MM.1S (cell line): ENCODE data around the gene STAU1.

Experiments used
- DNase-seq: peaks from one replicate; pipeline ENCODE4 v3.0.0-alpha.2; 2015
- H2AFZ ChIP-seq: fragments of 300-600 bp; sonication (generic); 2 replicates; pipeline ENCODE4 v1.6.0; 2016; ENCODE audit warnings: antibody characterized with exemption, low read length
- H3F3A ChIP-seq: fragments of 300-600 bp; sonication (generic); 2 replicates; pipeline ENCODE4 v1.6.1; 2016; ENCODE audit warnings: mild to moderate bottlenecking, antibody characterized with exemption, low read length, moderate library complexity, mixed read lengths; ENCODE audit not compliant: insufficient read depth
- H3K27ac ChIP-seq: fragments of 300-600 bp; sonication (generic); 2 replicates; pipeline ENCODE4 v1.5.1; 2016; ENCODE audit warnings: mild to moderate bottlenecking, low read length
- H3K27me3 ChIP-seq: fragments of 300-600 bp; sonication (generic); replicated peaks from 2 replicates; pipeline ENCODE4 v1.6.0; 2016; ENCODE audit warnings: low read length; ENCODE audit not compliant: insufficient read depth
- H3K36me3 ChIP-seq: fragments of 300-600 bp; sonication (generic); replicated peaks from 2 replicates; pipeline ENCODE4 v1.6.1; 2016; ENCODE audit warnings: mild to moderate bottlenecking, low read length, mixed read lengths; ENCODE audit not compliant: insufficient read depth
- H3K4me1 ChIP-seq: fragments of 300-600 bp; sonication (generic); 2 replicates; pipeline ENCODE4 v1.6.1; 2016; ENCODE audit warnings: low read length, mixed read lengths
- H3K4me2 ChIP-seq: fragments of 300-600 bp; sonication (generic); 2 replicates; pipeline ENCODE4 v1.6.0; 2016; ENCODE audit warnings: low read depth, low read length
- H3K4me3 ChIP-seq: fragments of 300-600 bp; sonication (generic); 2 replicates; pipeline ENCODE4 v1.5.1; 2016; ENCODE audit warnings: low read length, mixed read lengths
- H3K79me2 ChIP-seq: fragments of 300-600 bp; sonication (generic); 2 replicates; pipeline ENCODE4 v1.6.1; 2016; ENCODE audit warnings: mixed run types, low read length, mixed read lengths
- H3K9ac ChIP-seq: fragments of 300-600 bp; sonication (generic); 2 replicates; pipeline ENCODE4 v1.6.1; 2016; ENCODE audit warnings: low read length, mixed read lengths
- H3K9me2 ChIP-seq: fragments of 300-600 bp; sonication (generic); replicated peaks from 2 replicates; pipeline ENCODE4 v1.6.1; 2016; ENCODE audit warnings: mild to moderate bottlenecking, low read length, mixed read lengths; ENCODE audit not compliant: insufficient read depth
- H3K9me3 ChIP-seq: fragments of 300-600 bp; sonication (generic); replicated peaks from 2 replicates; pipeline ENCODE4 v1.6.1; 2016; ENCODE audit warnings: mild to moderate bottlenecking, low read length, mixed read lengths; ENCODE audit not compliant: insufficient read depth
- H4K20me1 ChIP-seq: fragments of 300-600 bp; sonication (generic); 2 replicates; pipeline ENCODE4 v1.6.1; 2016; ENCODE audit warnings: mild to moderate bottlenecking, low read length, moderate library complexity, mixed read lengths; ENCODE audit not compliant: insufficient read depth
- CTCF ChIP-seq: fragments of 300-600 bp; sonication (generic); IDR thresholded peaks from 2 replicates; pipeline ENCODE4 v1.5.1; 2016; ENCODE audit warnings: antibody characterized with exemption, low read length, mixed read lengths
- EZH2 ChIP-seq: fragments of 300-600 bp; sonication (generic); optimal IDR thresholded peaks from 2 replicates; pipeline ENCODE3; 2017; ENCODE audit warnings: low read depth, mild to moderate bottlenecking, antibody characterized with exemption, low read length, mixed read lengths
- EZH2phosphoT487 ChIP-seq: fragments of 300-600 bp; sonication (generic); IDR thresholded peaks from 2 replicates; pipeline ENCODE4 v1.6.1; 2018; ENCODE audit warnings: antibody characterized with exemption, low read length

Gene STAU1

GRCh38 chr20:49118307-49118706 is 69.8 kb downstream of the STAU1 start:
- H3K36me3 ChIP-seq, result peaks cover 3% of the 10 kb centered on the region; the same call in 1 of the 2 replicates

GRCh38 chr20:49115564-49115963 is 72.6 kb downstream of the STAU1 start:
- Histone ChIP-seq H2AFZ (no peak overlapping the region), H3K4me1 (no peaks in the 10 kb centered on the region), H3K79me2 (no peaks in the 10 kb centered on the region), H3K9ac (no peak overlapping the region), H3K27ac (no peak overlapping the region), H4K20me1 (no peaks in the 10 kb centered on the region), H3F3A (peaks cover 3% of the 10 kb centered on the region; the same call in 1 of the 2 replicates), H3K4me2 (no peak overlapping the region), H3K4me3 (no peak overlapping the region), H3K27me3 (no peaks in the 10 kb centered on the region), H3K9me3 (no peaks in the 10 kb centered on the region), H3K36me3 (no peaks in the 10 kb centered on the region; the same call in 1 of the 2 replicates), H3K9me2 (no peaks in the 10 kb centered on the region)
- DNase-seq, result no peak
- TF ChIP-seq CTCF (no peak), EZH2 (no peak), EZH2phosphoT487 (no peak)

More at GRCh38 chr20:49118307-49118706, 69.8 kb downstream of the STAU1 start:
- Histone ChIP-seq H3K9me3 (no peaks in the 10 kb centered on the region), H3K4me2 (no peak overlapping the region), H3F3A (no peaks in the 10 kb centered on the region), H3K9ac (no peak overlapping the region), H3K27ac (no peak overlapping the region), H3K4me3 (no peak overlapping the region), H2AFZ (no peak overlapping the region), H4K20me1 (no peaks in the 10 kb centered on the region), H3K4me1 (no peaks in the 10 kb centered on the region), H3K27me3 (no peaks in the 10 kb centered on the region), H3K79me2 (no peaks in the 10 kb centered on the region), H3K9me2 (no peaks in the 10 kb centered on the region)
- TF ChIP-seq CTCF (no peak), EZH2phosphoT487 (no peak), EZH2 (no peak)
- DNase-seq, result no peak

- H3K36me3 ChIP-seq, result no peaks in the 10 kb centered on the region; the same call in 1 of the 2 replicates
Observed at GRCh38 chr20:49112596-49113274, 75.4 kb downstream of the STAU1 start.

More at GRCh38 chr20:49112596-49113274, 75.4 kb downstream of the STAU1 start:
- Histone ChIP-seq H3K4me2 (no peak overlapping the region), H3K79me2 (no peaks in the 10 kb centered on the region), H3K4me3 (no peak overlapping the region), H3F3A (peaks cover 3% of the 10 kb centered on the region; the same call in 1 of the 2 replicates), H3K9me3 (no peaks in the 10 kb centered on the region), H3K27me3 (no peaks in the 10 kb centered on the region), H2AFZ (no peak overlapping the region), H3K4me1 (no peaks in the 10 kb centered on the region), H3K9me2 (no peaks in the 10 kb centered on the region), H3K27ac (no peak overlapping the region), H4K20me1 (no peaks in the 10 kb centered on the region), H3K9ac (no peak overlapping the region)
- DNase-seq, result no peak
- TF ChIP-seq EZH2phosphoT487, result no peak
- TF ChIP-seq EZH2, result no peak
- no peak for TF ChIP-seq CTCF
